AG09319 (cell line): ENCODE results near the gene IL1RAPL1.

Experiments used
- DNase-seq: peaks from one replicate; pipeline ENCODE4 v3.0.0-alpha.2; 2010; ENCODE audit warnings: low read depth; ENCODE audit errors: extremely low read depth
- TF ChIP-seq, protein P1 (sequence below): IDR thresholded peaks from 2 replicates; pipeline ENCODE4 v1.5.1; 2011; ENCODE audit warnings: low read depth, mild to moderate bottlenecking, inconsistent platforms, low read length, moderate library complexity

Gene IL1RAPL1

DNA sequence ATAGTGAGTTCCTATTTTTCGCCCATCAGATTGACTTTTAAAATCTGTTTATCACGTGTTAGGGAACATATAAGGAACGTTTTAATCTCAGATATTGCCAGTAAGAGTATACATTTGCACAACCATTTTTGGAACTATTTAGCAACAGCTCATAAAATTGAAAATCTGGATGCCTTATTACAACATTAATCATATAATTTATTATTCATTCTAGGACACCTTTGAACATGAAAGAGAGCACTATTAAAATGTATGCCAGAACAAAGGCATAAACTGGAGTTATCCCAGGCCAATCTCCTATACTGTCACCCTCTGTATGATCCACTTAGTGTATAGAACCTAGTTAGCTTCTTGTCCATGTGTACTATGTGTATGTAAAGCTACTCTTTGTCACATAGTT lies 1049.1 kb downstream of the IL1RAPL1 start:
- no peak for DNase-seq
- TF ChIP-seq, protein P1, sequence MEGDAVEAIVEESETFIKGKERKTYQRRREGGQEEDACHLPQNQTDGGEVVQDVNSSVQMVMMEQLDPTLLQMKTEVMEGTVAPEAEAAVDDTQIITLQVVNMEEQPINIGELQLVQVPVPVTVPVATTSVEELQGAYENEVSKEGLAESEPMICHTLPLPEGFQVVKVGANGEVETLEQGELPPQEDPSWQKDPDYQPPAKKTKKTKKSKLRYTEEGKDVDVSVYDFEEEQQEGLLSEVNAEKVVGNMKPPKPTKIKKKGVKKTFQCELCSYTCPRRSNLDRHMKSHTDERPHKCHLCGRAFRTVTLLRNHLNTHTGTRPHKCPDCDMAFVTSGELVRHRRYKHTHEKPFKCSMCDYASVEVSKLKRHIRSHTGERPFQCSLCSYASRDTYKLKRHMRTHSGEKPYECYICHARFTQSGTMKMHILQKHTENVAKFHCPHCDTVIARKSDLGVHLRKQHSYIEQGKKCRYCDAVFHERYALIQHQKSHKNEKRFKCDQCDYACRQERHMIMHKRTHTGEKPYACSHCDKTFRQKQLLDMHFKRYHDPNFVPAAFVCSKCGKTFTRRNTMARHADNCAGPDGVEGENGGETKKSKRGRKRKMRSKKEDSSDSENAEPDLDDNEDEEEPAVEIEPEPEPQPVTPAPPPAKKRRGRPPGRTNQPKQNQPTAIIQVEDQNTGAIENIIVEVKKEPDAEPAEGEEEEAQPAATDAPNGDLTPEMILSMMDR = no peak

DNA sequence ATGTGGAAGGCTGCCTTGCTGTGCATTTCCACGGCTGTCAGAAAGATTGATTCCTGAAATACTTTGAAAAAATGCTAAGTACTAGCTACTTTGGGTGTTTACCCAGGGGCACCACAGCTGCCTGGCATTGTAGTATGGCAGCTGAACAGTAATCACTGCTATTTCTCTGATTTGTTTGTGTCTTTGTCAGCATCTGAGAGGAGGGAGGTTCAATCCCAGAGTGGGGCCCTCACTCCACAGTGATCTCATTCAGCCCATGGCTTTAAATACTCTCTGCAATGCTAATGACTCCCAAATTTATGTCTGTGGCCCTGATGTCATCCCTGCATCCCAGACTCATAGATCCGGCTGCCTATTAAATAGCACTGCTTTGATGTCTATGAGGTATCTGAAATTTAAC lies 1052.9 kb downstream of the IL1RAPL1 start:
- no peak for DNase-seq
- TF ChIP-seq, protein P1 = no peak

DNA sequence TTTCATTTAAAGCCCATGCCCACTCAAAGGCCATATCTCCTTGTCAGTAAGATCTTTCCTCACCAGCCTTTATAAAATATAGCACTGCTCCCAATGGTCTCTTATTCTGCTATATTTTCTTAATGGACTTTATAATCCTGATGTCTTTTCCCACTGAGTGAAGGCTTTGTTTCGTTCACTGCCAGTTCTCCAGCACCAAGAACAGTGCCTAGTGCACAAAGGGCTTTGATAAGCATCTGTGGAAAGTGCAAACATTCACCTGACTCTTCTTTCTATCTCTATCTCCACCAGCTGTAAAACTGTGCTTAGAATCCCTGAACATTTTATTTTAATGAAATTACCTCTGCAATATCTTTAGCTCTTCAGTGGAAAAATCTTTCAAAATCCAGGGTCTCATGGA lies 1054.2 kb downstream of the IL1RAPL1 start:
- TF ChIP-seq, protein P1 = no peak
- DNase-seq = no peak

DNA sequence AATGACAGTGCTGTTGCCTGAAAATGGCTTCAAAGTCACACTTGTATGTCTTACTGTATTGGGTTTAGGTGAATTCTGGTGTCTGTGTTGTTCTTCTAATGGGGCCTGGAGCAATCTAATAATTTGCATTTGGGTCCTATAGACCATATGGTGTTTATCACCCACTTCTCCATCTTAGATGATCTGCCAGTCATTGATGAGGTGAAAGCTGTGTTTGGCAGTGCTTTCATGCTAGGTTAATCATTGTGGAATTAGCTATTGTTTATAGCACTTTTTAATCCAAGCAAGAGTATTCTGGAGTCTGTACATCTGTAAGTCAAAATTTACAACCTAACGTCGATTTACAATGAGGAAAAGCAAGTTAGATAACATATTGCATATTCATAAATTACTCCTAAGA lies 1055.9 kb downstream of the IL1RAPL1 start:
- no peak for DNase-seq
- TF ChIP-seq, protein P1 = no peak

DNA sequence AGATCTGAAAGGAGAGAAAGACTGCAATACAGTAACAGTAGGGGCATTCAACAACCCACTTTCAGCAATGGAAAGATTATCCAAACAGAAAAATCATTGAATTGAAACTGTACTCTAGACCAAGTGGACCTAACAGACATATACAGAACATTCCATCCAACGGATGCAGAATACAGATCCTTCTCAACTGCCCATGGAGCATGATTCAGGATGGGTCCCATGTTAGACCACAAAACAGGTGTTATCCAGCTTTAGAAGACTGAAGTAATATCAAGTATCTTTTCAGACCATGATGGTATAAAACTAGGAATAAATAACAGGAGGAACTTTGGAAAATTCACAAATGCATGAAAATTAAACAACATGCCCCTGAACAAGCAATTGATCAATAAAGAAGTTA lies 1060.9 kb downstream of the IL1RAPL1 start:
- no peak for DNase-seq
- TF ChIP-seq, protein P1 = no peak

DNA sequence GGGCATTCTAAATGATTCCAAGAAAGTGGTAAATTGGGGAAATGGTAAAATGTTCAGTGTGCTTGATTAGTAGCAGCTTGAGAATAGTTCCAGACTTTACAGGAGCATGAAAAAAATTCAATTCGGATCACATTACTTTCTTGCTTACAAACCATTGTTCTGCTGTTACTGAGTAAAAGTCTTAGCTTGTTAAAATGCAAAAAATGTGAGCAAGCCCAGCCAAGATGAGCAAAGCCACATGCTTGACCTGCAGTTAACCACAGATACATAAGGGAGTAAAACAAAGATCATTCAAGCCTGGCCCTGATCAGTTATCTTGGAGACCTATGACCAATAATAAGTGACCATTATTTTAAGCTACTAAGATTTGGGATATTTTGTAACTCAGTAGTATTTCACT lies 1065.2 kb downstream of the IL1RAPL1 start:
- DNase-seq = peak; percentile 66

DNA sequence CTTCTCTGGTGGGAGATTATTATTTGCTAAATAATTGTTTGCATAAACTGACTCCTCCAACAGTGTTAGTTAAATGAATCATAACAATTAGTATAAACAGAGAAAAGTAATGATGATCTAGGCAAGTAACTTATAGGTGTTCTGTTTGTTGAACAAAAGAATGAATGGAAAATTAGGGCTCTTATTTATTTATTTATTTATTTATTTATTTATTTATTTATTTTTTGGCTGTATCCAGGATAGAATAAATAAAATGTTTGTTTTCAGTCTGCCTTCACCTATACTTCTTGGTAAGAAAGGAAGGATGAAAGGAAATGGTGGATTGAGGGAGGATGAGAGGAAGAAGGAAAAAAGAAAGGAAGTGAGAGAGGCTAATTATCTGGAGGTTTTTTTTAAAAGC lies 1066.5 kb downstream of the IL1RAPL1 start:
- no peak for DNase-seq
- TF ChIP-seq, protein P1 = no peak

More for the DNA sequence above, 1065.2 kb downstream of the IL1RAPL1 start:
- TF ChIP-seq, protein P1 = no peak
